Measurements from ENCODE around the gene PDGFC.

GRCh38 chr4:157004279-157005161 lies 32.9 kb upstream of the PDGFC start:
- no peak for TF ChIP-seq CTCF (IDR thresholded peaks at IDR 0.05; ENCODE audit: borderline replicate concordance, extremely low read depth, low read length, poor library complexity, severe bottlenecking)
- TF ChIP-seq EZH2 (IDR thresholded peaks at IDR 0.05; ENCODE audit: borderline replicate concordance, low read depth, low read length, severe bottlenecking), result no peak

Data from DND-41 (cell line).